ENCODE results near the gene FHAD1.
"Not testable (repeated sequence)": the region's sequence is repeated elsewhere in the genome, so short reads cannot be mapped to it uniquely, and the experiment has no call there.

FHAD1 gene

GRCh38 chr1:15350151-15350550 is 103.1 kb downstream of the FHAD1 start:
- no peak for DNase-seq

GRCh38 chr1:15350551-15351200 is 103.7 kb downstream of the FHAD1 start:
- no peak for DNase-seq

GRCh38 chr1:15351310-15351709 is 104.3 kb downstream of the FHAD1 start:
- DNase-seq: no peak

GRCh38 chr1:15352128-15352957 is 105.3 kb downstream of the FHAD1 start:
- DNase-seq: peak; percentile 19

- no peak for DNase-seq
These were observed 107.0 kb downstream of the FHAD1 start for GRCh38 chr1:15353839-15354579.

GRCh38 chr1:15354580-15354965 is 107.5 kb downstream of the FHAD1 start:
- DNase-seq: no peak

GRCh38 chr1:15355968-15356625 is 109.1 kb downstream of the FHAD1 start:
- no peak for DNase-seq

- no peak for DNase-seq
These were observed 110.7 kb downstream of the FHAD1 start for GRCh38 chr1:15357612-15358207.

GRCh38 chr1:15358565-15359133 is 111.6 kb downstream of the FHAD1 start:
- no peak for DNase-seq

GRCh38 chr1:15360700-15361099 is 113.7 kb downstream of the FHAD1 start:
- DNase-seq: no peak

GRCh38 chr1:15362096-15362736 is 115.2 kb downstream of the FHAD1 start:
- no peak for DNase-seq

GRCh38 chr1:15362737-15363128 is 115.7 kb downstream of the FHAD1 start:
- no peak for DNase-seq

GRCh38 chr1:15364740-15365139 is 117.7 kb downstream of the FHAD1 start:
- DNase-seq: no peak

GRCh38 chr1:15368888-15369287 is 121.9 kb downstream of the FHAD1 start:
- DNase-seq: no peak

- DNase-seq: no peak
These were observed 123.2 kb downstream of the FHAD1 start for GRCh38 chr1:15370268-15370667.

- DNase-seq: no peak
These were observed 123.9 kb downstream of the FHAD1 start for GRCh38 chr1:15370781-15371520.

GRCh38 chr1:15371610-15372545 is 124.9 kb downstream of the FHAD1 start:
- DNase-seq: no peak

- DNase-seq: no peak
These were observed 131.7 kb downstream of the FHAD1 start for GRCh38 chr1:15378729-15379128.

- DNase-seq: not testable (repeated sequence)
These were observed 132.1 kb downstream of the FHAD1 start for GRCh38 chr1:15379151-15379550.

Data from activated CD4-positive, alpha-beta T cell treated with anti-CD3 and anti-CD28 coated beads for 1 hour (primary cell).